GM12874 (cell line): ENCODE measurements around the gene RINL.

ENCODE experiments used
- CTCF ChIP-seq: IDR thresholded peaks from 2 replicates; pipeline ENCODE4 v1.5.1; 2011; ENCODE audit warnings: low read depth, mild to moderate bottlenecking, control low read depth, low read length, moderate library complexity; ENCODE audit not compliant: insufficient read depth

Gene RINL

GRCh38 chr19:38879400-38879751 is 1.3 kb upstream of the RINL start:
- TF ChIP-seq CTCF, result no peak

- peak; percentile 16; the same call in 1 of the 2 replicates for TF ChIP-seq CTCF
These were observed 712 bp upstream of the RINL start for GRCh38 chr19:38878575-38879399.

- no peak; the same call in 1 of the 2 replicates for TF ChIP-seq CTCF
These were observed 2.2 kb downstream of the RINL start for GRCh38 chr19:38875656-38876395.

GRCh38 chr19:38870612-38871011 is 7.5 kb downstream of the RINL start:
- TF ChIP-seq CTCF, result no peak

GRCh38 chr19:38869836-38870607 is 8.1 kb downstream of the RINL start:
- peak; percentile 97 for TF ChIP-seq CTCF

GRCh38 chr19:38869160-38869835 is 8.8 kb downstream of the RINL start:
- TF ChIP-seq CTCF, result no peak

- TF ChIP-seq CTCF, result no peak
These were observed 9.5 kb downstream of the RINL start for GRCh38 chr19:38868551-38868950.
